ENCODE measurements around the gene PSMB10. TPM values are rescaled to one million over a fixed set of nuclear protein-coding genes. Genes with fewer than 3 reads are reported as not detected.
A peak's percentile ranks its signal among the peaks of the same experiment; 100 is the strongest.

Gene PSMB10
- 155 TPM for polyA plus RNA-seq (2012; ENCODE audit: insufficient read depth, insufficient read length, low read depth)

DNA sequence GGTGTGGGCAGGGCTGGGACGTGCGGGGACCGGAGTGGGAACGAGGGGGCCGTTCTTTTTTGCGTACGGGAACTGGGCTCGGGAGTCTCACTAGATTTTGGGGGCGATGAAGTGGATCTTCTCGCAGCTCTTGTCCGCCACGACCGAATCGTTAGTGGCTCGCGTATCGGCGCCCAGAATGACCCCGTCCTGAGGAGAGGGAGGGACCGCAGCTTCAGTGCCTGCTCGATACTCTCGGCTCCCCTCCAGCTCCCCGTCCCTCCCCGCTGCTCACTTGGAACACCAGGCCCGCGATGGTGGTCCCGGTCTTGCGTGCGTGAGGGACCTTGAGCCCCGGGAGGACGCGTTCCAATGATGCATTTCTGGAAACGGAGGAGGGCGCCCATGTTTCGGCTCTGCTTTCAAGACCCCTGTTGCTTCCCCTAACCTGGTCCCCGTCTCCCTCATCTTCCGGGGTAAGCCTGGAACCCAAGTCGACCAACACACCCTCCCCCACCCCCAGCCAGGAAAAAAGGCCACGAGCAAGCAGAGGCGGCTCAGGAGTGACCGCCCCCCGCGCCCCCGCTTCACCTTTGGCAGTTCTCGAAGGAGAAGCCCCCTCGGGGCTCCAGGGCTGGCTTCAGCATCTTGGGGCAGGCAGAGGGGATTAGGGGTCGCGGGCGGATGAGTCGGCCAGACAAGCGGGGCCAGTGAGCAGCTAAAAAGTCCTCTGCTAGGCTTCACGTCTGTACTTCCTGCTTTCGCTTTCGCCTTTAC lies at the start of gene PSMB10:
TSS of gene PSMB10 (minus strand) at position 727 of the 756 bp plus-strand sequence. CDS start at position 626, 101 bp downstream.
- H3K27me3 ChIP-seq = no peaks in the 10 kb centered on the region
- DNase-seq = peak; percentile 40
- H3K4me3 ChIP-seq (ENCODE audit: low read depth, low read length) = peak within 1 kb of the TSS; percentile 86
- TF ChIP-seq, protein P1, sequence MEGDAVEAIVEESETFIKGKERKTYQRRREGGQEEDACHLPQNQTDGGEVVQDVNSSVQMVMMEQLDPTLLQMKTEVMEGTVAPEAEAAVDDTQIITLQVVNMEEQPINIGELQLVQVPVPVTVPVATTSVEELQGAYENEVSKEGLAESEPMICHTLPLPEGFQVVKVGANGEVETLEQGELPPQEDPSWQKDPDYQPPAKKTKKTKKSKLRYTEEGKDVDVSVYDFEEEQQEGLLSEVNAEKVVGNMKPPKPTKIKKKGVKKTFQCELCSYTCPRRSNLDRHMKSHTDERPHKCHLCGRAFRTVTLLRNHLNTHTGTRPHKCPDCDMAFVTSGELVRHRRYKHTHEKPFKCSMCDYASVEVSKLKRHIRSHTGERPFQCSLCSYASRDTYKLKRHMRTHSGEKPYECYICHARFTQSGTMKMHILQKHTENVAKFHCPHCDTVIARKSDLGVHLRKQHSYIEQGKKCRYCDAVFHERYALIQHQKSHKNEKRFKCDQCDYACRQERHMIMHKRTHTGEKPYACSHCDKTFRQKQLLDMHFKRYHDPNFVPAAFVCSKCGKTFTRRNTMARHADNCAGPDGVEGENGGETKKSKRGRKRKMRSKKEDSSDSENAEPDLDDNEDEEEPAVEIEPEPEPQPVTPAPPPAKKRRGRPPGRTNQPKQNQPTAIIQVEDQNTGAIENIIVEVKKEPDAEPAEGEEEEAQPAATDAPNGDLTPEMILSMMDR (IDR thresholded peaks at IDR 0.05; ENCODE audit: low read depth, low read length) = no peak
- no peaks in the 10 kb centered on the region; the same call in 1 of the 2 replicates for H3K4me1 ChIP-seq
- no peaks in the 10 kb centered on the region for H3K9me3 ChIP-seq
- no peaks in the 10 kb centered on the region for H3K36me3 ChIP-seq

DNA sequence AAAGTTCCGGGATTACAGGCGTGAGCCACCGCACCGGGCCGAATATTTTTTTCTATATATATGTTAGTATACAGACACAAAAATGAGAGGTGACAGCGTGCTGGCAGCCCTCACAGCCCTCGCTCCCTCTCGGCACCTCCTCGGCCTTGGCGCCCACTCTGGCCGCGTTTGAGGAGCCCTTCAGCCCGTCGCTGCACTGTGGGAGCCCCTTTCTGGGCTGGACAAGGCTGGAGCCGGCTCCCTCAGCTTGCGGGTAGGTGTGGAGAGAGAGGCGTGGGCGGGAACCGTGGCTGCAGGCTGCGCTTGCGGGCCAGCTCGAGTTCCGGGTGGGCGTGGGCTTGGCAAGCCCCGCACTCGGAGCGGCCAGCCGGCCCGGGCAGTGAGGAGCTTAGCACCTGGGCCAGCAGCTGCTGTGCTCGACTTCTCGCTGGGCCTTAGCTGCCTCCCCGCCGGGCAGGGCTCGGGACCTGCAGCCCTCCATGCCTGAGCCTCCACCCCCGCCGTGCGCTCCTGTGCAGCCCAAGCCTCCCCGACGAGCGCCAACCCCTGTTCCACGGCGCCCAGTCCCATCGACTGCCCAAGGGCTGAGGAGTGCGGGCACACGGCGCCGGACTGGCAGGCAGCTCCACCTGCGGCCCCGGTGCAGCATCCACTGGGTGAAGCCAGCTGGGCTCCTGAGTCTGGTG lies 45.5 kb upstream of the PSMB10 start:
- H3K4me3 ChIP-seq (ENCODE audit: low read depth, low read length) = no peak overlapping the region
- no peak for DNase-seq
- no peaks in the 10 kb centered on the region for H3K9me3 ChIP-seq
- no peaks in the 10 kb centered on the region for H3K36me3 ChIP-seq
- no peaks in the 10 kb centered on the region for H3K4me1 ChIP-seq
- TF ChIP-seq, protein P1 (IDR thresholded peaks at IDR 0.05; ENCODE audit: low read depth, low read length) = no peak
- H3K27me3 ChIP-seq = no peaks in the 10 kb centered on the region

DNA sequence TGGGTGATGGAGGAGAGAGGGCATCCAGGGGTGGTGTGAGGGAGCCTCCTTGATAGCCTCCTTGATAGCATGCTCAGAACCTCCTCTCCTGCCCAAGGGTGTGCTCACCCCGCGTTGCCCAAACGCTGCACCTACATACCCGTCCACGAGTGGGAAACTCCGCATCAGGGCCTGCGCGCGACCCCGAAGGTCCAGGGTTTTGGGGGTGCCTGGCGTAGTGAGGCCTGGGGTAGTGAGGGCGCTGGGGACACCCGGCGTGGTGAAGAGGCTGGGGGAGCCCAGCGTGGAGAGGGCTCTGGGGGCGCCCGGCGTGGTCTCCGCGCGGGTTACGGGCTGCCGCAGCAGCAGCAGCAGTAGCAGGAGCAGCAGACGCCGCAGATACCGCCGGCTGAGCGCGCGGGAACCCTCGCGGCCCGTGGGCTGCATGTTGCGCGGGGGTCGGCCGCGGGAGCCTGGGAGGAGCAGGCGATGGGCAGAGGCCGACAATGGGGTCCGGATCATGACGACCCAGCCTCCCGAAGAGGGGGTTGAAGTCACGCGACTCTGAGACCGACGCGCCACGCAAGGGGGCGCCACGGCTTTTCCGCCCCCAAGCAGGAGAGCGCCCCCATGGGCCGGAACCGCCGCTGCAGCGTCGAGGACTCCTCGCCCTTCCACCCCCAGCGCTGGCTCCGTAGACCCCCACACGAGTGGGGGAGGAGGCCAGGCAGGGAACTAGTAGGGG lies 43.5 kb upstream of the PSMB10 start, which contains the start of gene DPEP3:
TSS of gene DPEP3 (minus strand) at position 545 of the 724 bp plus-strand sequence. CDS start at position 426, 119 bp downstream.
- no peaks in the 10 kb centered on the region for H3K36me3 ChIP-seq
- H3K4me1 ChIP-seq = no peaks in the 10 kb centered on the region
- no peak within 1 kb of the TSS for H3K4me3 ChIP-seq (ENCODE audit: low read depth, low read length)
- H3K9me3 ChIP-seq = no peaks in the 10 kb centered on the region
- no peaks in the 10 kb centered on the region for H3K27me3 ChIP-seq
- TF ChIP-seq, protein P1 (IDR thresholded peaks at IDR 0.05; ENCODE audit: low read depth, low read length) = no peak
- DNase-seq = no peak

DNA sequence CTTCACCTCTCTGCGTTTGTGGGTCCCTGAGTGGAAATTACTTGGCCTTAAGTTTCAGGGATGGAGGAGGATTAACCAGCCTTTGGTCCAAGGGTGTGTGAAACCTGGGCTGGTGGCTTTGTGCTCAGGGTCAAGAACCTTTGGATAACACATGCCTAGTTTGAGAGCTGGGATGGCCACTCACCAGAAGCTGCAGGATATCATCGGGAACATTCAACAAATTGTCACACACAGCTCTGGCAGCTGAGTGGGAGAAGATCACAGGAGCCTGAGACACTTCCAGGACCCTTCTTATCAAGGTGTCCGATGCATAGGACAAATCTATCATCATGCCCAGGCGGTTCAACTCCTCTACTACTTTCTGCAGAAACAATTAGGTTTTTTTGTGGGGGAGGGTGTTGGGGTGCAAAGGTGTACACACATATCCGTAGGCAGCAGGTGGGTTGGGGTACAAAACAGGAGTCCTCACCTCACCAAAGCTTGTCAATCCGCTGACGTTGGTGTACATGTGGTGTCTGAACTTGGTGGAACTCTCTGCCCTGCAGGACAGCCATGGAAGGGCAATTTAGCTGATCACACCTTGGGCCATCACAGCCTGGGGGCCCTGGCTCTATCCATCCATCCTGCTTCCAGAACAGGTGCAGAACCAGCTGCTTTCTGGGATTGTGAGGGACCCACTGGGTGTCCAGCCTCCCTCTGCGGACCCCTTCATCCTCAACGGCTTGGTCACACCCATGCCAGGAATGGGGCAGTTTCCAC lies 41.0 kb upstream of the PSMB10 start:
- DNase-seq = no peak
- H3K27me3 ChIP-seq = no peaks in the 10 kb centered on the region
- no peak overlapping the region for H3K4me3 ChIP-seq (ENCODE audit: low read depth, low read length)
- H3K9me3 ChIP-seq = no peaks in the 10 kb centered on the region
- TF ChIP-seq, protein P1 (IDR thresholded peaks at IDR 0.05; ENCODE audit: low read depth, low read length) = no peak
- no peaks in the 10 kb centered on the region for H3K4me1 ChIP-seq
- no peaks in the 10 kb centered on the region for H3K36me3 ChIP-seq

DNA sequence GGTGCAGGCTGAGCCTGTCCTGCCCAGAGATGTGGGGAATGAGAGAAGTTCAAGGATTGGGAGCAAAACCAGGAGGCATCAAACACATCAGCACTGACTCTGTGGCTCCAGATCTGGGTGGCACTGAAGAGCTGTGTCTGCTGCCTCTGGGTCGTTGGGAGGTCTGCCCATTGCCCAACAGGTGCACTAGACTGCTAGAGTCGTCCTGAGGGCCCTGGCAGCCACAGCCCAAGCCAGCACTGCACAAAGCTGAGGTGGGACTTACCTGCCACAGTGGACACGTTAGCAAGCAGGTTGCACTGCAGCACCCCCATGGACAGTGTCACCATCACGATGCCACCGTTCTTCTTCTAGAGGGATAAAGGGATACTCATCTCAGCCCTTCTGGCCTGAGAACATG lies 40.4 kb upstream of the PSMB10 start:
- Histone ChIP-seq H3K36me3 (no peaks in the 10 kb centered on the region), H3K9me3 (no peaks in the 10 kb centered on the region), H3K4me1 (no peaks in the 10 kb centered on the region), H3K4me3 (ENCODE audit: low read depth, low read length) (no peak overlapping the region), H3K27me3 (no peaks in the 10 kb centered on the region)
- TF ChIP-seq, protein P1 (IDR thresholded peaks at IDR 0.05; ENCODE audit: low read depth, low read length) = no peak
- no peak for DNase-seq
